GM03348 (cell line): ENCODE measurements around the gene COX7A2L.
"Not testable (repeated sequence)": the region's sequence is repeated elsewhere in the genome, so short reads cannot be mapped to it uniquely, and the experiment has no call there.

Experiments used
- DNase-seq: peaks from one replicate; pipeline ENCODE4 v3.0.0; 2012; ENCODE audit warnings: low spot score

Gene COX7A2L

DNA sequence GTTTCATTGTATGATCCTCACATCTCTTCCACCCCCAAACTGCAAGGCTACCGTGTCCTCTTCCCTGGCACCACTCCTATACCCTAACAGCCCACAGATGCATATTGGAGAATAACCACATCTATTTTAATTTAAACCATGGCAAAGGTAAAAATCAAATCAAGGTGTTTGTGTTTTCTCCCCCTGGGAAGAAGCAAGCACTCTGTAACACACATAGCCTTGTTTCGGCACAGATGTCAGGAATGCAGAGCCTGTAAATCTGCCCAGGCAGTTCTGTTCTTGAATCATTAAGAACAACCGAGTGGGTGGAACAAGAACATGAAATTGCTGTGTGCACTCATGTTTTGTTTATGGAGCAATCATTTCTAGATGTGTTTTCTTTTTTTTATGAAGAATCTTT lies 6.8 kb upstream of the COX7A2L start:
- DNase-seq = peak; percentile 35

DNA sequence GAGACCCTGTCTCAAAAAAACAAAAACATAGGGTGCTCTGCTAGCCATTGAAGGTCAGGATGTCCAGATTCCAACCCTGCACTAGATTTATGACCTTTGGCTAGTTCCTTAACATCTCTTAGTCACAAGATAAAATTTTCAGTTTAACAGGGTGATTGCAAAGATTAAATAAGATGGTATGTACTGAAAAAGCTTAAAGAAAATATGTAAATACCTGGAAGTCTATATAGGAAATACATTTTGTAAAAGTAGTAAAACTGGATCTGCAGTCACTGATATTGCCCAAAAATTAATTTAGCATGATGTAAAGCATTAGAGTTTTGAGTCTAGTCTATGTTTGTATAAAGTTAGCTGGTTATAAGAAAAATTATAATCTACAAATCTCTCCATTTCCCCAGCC lies 5.4 kb upstream of the COX7A2L start:
- no peak for DNase-seq

DNA sequence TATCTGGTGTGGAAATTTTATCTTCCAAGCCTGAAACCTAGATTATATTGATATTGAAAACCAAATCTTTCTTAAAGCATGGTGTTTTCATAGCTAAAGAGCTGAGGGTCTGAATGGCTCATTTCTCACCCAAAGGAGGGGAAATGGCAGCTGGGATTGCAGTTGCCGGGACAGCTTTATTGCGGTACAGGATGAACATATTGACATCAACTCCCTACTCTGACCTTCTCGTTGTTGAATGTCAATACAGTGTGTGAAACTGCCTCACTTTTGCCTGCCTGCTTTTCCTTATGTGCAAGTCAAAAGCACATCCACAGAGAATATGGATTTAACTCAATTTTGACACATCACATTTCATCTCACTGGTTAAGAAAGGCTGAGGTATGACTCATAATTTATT lies 3.6 kb upstream of the COX7A2L start:
- DNase-seq = no peak

- no peak for DNase-seq
Observed at GRCh38 chr2:42363413-42363812, 2.4 kb upstream of the COX7A2L start.

- no peak for DNase-seq
Observed at GRCh38 chr2:42361728-42362283, 789 bp upstream of the COX7A2L start.

GRCh38 chr2:42360493-42360889 lies 526 bp downstream of the COX7A2L start:
- DNase-seq = no peak

DNA sequence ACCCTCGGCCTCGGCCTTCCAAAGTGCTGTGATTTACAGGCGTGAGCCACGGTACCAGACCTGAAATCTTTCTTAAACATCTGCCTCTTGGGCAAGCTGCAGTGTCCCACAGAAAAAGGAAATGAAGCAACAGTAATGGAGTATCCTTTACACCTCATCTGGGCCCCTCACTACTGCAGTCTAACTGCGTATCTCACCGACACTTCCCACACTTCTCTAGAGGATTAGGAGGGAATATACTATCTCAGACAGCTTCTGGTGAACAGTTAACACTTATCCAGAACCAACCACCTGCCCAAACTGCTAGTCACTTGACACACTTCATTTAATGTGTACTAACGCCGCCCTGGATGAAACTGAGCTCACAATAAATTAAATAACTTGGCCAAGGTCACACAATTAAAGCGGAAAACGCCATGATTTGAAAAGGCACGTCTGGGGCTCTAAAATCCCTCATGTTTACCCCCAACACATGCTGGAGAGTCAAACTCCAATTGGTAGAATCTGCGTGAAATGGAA lies 993 bp downstream of the COX7A2L start:
- DNase-seq = peak; percentile 40

- peak; percentile 40 for DNase-seq
Observed at GRCh38 chr2:42359304-42359964, 1.6 kb downstream of the COX7A2L start.

DNA sequence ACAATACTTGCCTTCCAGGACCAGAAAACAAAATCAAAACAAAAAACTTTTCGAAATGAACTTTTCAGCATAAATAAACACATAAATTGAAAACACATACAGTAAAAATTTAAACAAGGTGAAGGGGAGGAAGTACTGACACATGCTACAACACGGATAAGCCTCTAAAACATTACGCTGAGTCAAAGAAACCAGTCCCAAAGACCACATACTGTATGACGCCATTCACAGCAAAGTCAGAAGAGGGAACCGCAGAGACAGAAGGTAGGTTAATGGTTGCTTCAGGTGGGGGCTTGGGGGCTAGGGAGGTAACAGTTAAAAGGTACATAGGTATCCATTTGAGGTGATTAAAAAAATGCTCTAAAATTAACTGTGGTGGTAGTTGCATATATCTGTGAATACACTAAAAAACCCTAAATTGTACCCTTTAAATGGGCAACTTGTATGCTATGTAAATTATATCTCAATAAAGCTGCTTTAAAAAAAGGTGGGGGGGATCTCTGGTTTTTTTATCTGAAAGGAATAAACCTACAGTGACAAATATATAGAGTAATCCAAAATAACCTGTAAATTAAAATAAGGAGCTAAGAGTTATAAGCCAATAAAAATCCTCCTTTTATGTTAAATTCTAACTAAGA lies 7.1 kb downstream of the COX7A2L start:
- no peak for DNase-seq

- no peak for DNase-seq
Observed at GRCh38 chr2:42351864-42352263, 9.2 kb downstream of the COX7A2L start.

DNA sequence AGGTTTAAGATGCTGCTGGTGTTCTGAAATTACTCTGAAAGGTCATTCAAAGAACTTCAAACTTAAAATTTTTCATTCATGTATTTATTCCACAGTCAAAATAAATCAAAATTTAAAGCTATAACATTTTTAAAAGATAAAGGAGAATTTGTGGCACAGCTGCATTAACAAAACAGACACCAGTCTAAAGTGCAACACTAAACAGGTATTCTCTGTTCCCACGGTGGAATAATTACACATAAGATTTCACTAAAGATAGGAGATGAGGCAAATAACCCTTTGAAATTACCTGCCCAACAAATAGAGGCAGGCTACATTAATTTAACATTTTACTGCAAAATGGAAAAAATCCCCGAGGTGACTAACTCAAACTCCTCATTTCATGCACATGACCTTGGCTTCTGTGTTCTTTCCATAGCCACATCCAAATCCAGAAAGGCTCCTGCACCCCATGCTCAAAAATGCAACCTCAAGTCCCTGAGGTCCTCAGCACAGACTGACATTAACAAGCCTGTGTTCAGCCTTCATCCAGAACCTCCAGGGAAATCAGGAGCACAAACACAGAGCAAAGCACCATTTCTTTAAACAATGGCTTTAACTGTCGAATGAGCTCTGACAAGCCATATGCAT lies 10.5 kb downstream of the COX7A2L start:
- no peak for DNase-seq

DNA sequence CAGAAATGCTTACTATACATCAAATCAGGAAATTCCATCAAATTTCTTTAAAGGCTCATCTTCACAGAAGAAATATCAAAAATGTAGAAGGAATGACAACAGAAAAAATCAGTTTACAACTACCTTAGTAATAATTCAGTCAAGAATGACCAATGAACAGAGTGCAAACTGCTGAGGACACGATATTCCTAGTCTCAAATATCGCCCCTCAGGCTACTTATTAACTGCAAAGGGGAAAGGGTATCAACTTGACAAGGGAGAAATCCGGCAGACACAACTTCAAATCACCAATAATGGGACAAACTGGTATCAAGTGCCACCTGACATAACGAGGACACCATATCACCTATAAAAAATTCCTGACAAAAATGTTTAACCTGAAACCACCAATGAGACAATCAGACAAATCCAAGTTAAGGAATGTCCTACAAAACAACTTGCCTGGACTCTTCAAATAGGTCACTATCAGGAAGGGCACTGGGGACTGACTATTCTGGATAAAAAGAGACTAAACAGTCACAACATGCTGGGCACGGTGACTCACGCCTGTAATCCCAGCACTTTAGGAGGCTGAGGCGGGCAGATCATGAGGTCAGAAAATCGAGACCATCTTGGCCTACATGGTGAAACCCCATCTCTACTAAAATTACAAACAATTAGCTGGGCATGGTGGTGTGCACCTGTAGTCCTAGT lies 12.8 kb downstream of the COX7A2L start:
- no peak for DNase-seq

GRCh38 chr2:42347518-42347917 lies 13.5 kb downstream of the COX7A2L start:
- not testable (repeated sequence) for DNase-seq

DNA sequence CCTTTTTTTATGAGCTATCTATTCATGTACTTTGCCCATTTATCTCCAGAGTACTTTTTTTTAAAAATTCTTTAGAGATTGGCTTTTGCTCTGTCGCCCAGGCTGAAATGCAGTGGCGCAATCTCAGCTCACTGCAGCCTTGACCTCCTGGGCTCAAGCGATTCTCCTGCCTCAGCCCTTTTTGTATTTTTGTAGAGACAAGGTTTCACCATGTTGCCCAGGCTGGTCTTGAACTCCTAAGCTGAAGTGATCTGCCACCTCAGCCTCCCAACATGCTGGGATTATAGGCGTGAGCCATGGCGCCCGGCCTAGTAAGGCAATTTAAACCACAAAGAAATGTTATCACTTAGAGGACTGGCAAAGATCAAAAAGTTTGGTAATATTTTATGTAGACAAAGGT lies 14.2 kb downstream of the COX7A2L start:
- DNase-seq = not testable (repeated sequence)

DNA sequence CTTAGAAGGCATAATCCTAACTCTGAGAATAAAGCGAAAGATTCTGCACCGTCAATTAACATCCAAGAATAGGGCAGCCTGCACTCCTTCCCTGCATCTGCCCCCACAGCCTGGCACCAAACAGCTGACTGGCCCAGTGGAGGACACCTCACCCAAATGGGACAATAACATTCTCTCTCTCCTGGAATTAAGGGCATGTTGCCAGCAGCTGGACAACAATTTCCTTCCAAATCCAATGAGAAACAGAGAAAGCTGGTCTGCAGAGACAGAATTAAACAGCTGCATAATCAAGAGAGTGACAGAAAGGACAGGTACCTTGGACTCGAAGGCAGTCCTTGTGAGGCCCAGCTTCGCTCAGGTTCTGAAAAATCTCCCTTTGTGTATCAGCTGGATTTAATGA lies 15.0 kb downstream of the COX7A2L start:
- no peak for DNase-seq

- no peak for DNase-seq
Observed at GRCh38 chr2:42342795-42343241, 18.2 kb downstream of the COX7A2L start.

GRCh38 chr2:42342061-42342794 lies 18.8 kb downstream of the COX7A2L start:
- peak; percentile 87 for DNase-seq

DNA sequence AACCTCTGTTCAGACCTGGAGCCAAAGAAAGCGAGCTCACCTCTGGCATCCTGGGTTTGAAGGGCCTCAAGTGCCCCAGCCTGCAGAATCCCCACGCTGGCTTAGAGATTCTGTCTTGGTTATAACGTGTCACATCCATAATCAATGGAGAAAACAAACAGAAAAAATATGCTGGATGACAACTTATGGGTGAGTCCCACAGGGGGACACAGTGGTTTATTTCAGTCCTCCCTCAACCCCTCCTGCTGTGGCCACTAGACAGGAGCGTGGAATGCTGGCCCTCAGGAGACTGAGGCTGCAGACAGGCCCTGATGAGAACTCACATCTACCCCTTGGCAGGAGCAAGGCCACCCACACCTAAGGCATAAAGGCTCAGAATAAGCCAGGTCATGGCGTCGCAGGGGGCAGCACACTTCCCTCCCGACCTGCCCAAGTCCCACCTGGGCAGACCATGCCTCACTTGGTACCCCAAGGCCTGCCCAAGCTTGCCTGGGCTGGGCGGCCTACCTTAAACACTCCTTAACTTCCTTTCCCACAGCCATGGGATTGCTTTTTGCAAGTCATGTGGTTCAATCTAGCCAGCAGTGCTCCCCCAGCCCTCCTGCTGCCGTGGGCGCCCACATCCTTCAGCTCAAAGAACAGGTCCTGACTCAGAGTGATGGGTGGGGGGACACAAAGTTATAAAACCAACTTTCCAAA lies 19.9 kb downstream of the COX7A2L start:
- DNase-seq = no peak

DNA sequence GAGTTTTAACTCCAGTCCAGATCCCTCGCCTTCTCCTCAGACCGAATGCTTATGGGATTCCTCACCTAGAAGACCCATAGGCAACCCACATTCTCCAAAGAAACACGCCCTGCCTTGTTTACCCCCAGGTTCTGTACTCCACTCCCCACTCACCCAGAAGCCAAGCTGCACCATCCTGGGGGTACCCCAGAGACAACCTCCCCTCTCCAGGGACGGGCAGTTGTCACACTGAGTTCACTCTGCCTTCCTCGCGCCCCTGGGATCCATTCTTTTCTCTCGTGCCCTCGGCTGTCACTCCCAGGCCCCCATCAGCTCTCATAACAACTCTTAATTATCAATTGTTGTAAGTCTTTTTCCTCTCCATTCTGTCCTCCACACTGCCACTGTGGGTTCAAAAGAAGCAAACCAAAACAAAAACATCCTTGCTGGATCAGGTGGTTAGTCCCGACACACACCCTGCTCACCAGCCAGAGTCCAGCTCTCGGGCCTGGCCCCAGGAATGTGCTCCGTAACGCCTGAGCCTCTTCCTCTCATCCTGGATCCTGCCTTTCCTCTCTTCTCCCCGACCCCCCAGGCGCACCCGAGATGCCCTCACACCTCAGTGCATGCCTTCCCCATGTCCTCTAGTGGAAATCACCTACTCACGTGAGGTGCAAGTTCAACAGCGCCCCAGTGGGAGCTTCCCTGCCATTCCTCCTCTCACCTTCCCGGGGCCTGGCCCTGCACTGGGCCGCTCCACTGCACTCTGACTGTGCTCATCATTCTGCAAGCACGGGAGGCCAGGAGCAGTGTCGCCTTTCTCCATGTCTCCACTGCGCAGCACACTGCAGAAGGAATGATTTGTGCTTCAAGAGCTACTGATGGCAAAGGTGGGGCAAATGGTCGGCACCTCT lies 20.7 kb downstream of the COX7A2L start:
- no peak for DNase-seq
